Transverse colon (tissue), 4 donors: ENCODE results near the gene REM2.

Source experiments
- CTCF ChIP-seq, 5 experiments: fragments of 200-600 bp in 3 of 5; fragments of 450-650 bp in 2 of 5; sonication (generic) in 3 of 5; IDR thresholded peaks; 1 replicate in 2 of 5; 2 replicates in 3 of 5; pipeline ENCODE4 v1.5.1; 2016 to 2017; ENCODE audit warnings: antibody characterized with exemption in 5 of 5, inconsistent platforms in 3 of 5, mild to moderate bottlenecking in 2 of 5, moderate library complexity in 1 of 5
- EP300 ChIP-seq: sonication (generic); formaldehyde crosslinking; IDR thresholded peaks from one replicate; pipeline ENCODE4 v1.6.1; 2017; ENCODE audit warnings: antibody characterized with exemption, low read depth
- POLR2A ChIP-seq: fragments of 450-650 bp; IDR thresholded peaks from one replicate; pipeline ENCODE4 v1.6.1; 2016; ENCODE audit warnings: antibody characterized with exemption, mild to moderate bottlenecking, moderate library complexity
- POLR2AphosphoS5 ChIP-seq, 3 donors: sonication (generic); formaldehyde crosslinking; IDR thresholded peaks; one replicate each; pipeline ENCODE4 v1.6.1; 2016; ENCODE audit warnings: antibody characterized with exemption in 3 of 3

GRCh38 chr14:22892488-22892887 lies 9.5 kb downstream of the REM2 start:
- TF ChIP-seq POLR2A = no peak
- no peak for TF ChIP-seq CTCF (IDR thresholded peaks at IDR 0.05)
- no peak for TF ChIP-seq POLR2AphosphoS5 (IDR thresholded peaks at IDR 0.05)
- TF ChIP-seq EP300 = no peak
